IMR-90 (cell line): ENCODE measurements around the gene DNAJB12. TPM values are rescaled to one million over a fixed set of nuclear protein-coding genes. Genes with fewer than 3 reads are reported as not detected.

ENCODE experiments used
- ATAC-seq: fragments of 200-7000 bp; cut with Tn5 transposase; 2 replicates; pipeline ENCODE4 v1.9.1; 2020; ENCODE audit warnings: low read depth, mild to moderate bottlenecking, moderate library complexity
- BruUV-seq: library from RNA; stranded (reverse); fragments of 400-500 nt; replicated peaks from 2 replicates; lab custom pipeline; 2021; lab: Mats Ljungman, UMichigan
- CTCF ChIA-PET: fragments of 300-600 bp; formaldehyde crosslinking; extraction: SDS; loops from one replicate; lab custom pipeline; 2021; ENCODE audit warnings: antibody characterized with exemption; lab: Yijun Ruan, JAX
- POLR2A ChIA-PET: fragments of 300-600 bp; sonication (Branson Sonifier 250); formaldehyde crosslinking; loops from one replicate; lab custom pipeline; 2022; ENCODE audit warnings: antibody characterized with exemption; ENCODE audit not compliant: unreplicated experiment; lab: Charles Lee
- DNase-seq: peaks from one replicate; pipeline ENCODE4 v3.0.0; 2013
- H2AFZ ChIP-seq: replicated peaks from 2 replicates; pipeline ENCODE3; 2013; ENCODE audit warnings: low read length, mild to moderate bottlenecking; ENCODE audit not compliant: poor library complexity
- H2AK5ac ChIP-seq: 2 replicates; pipeline ENCODE4 v1.6.1; 2013; ENCODE audit warnings: low read depth, low read length, inconsistent platforms
- H2AK9ac ChIP-seq: replicated peaks from 2 replicates; pipeline ENCODE3; 2013; ENCODE audit warnings: mild to moderate bottlenecking, low read depth, low read length, moderate library complexity; ENCODE audit not compliant: poor library complexity
- H2BK120ac ChIP-seq: 2 replicates; pipeline ENCODE4 v1.6.1; 2013; ENCODE audit warnings: low read depth, low read length, inconsistent platforms
- H2BK15ac ChIP-seq: 3 replicates; pipeline ENCODE4 v1.6.1; 2013; ENCODE audit warnings: low read depth, low read length, inconsistent platforms
- H2BK20ac ChIP-seq: 2 replicates; pipeline ENCODE4 v1.6.1; 2013; ENCODE audit warnings: low read depth, mild to moderate bottlenecking, inconsistent platforms, low read length, moderate library complexity
- H2BK5ac ChIP-seq: 2 replicates; pipeline ENCODE4 v1.6.1; 2013; ENCODE audit warnings: mild to moderate bottlenecking, low read depth, low read length, inconsistent platforms; ENCODE audit not compliant: poor library complexity, severe bottlenecking
- H3K14ac ChIP-seq: replicated peaks from 2 replicates; pipeline ENCODE4 v1.6.1; 2013; ENCODE audit warnings: low read depth, low read length, inconsistent platforms
- H3K18ac ChIP-seq: 2 replicates; pipeline ENCODE4 v1.6.1; 2013; ENCODE audit warnings: low read depth, low read length, control low read depth
- H3K23ac ChIP-seq: 2 replicates; pipeline ENCODE4 v1.6.1; 2013; ENCODE audit warnings: low read depth, low read length, inconsistent platforms
- H3K27ac ChIP-seq: 2 replicates; pipeline ENCODE4 v1.5.1; 2013; ENCODE audit warnings: mild to moderate bottlenecking, control low read depth, low read length; ENCODE audit not compliant: insufficient read depth
- H3K27me3 ChIP-seq: 2 replicates; pipeline ENCODE4 v1.6.1; 2013; ENCODE audit warnings: low read length; ENCODE audit not compliant: control insufficient read depth, insufficient read depth
- H3K36me3 ChIP-seq: 2 replicates; pipeline ENCODE4 v1.6.1; 2013; ENCODE audit warnings: low read length, mixed read lengths; ENCODE audit not compliant: control insufficient read depth, insufficient read depth
- H3K4ac ChIP-seq: 2 replicates; pipeline ENCODE4 v1.6.1; 2013; ENCODE audit warnings: low read depth, low read length, inconsistent platforms
- H3K4me1 ChIP-seq: 2 replicates; pipeline ENCODE4 v1.6.1; 2013; ENCODE audit warnings: low read length, mixed read lengths; ENCODE audit not compliant: control insufficient read depth, insufficient read depth
- H3K4me2 ChIP-seq: 2 replicates; pipeline ENCODE4 v1.6.1; 2013; ENCODE audit warnings: low read depth, mild to moderate bottlenecking, control low read depth, low read length, moderate library complexity
- H3K4me3 ChIP-seq: 2 replicates; pipeline ENCODE4 v1.5.1; 2013; ENCODE audit warnings: low read depth, mild to moderate bottlenecking, control low read depth, low read length, moderate library complexity; ENCODE audit not compliant: insufficient read depth
- H3K56ac ChIP-seq: 2 replicates; pipeline ENCODE4 v1.6.1; 2013; ENCODE audit warnings: low read length, inconsistent platforms; ENCODE audit not compliant: insufficient read depth; ENCODE audit errors: extremely low read depth
- H3K79me1 ChIP-seq, 2 experiments: 2 replicates each; pipeline ENCODE4 v1.6.1; 2013; ENCODE audit warnings: low read length in 2 of 2, inconsistent platforms in 1 of 2, low read depth in 1 of 2
- H3K9ac ChIP-seq: 2 replicates; pipeline ENCODE4 v1.6.1; 2013; ENCODE audit warnings: low read depth, low read length, control low read depth
- H3K9me1 ChIP-seq: 2 replicates; pipeline ENCODE4 v1.6.1; 2013; ENCODE audit warnings: low read length, inconsistent platforms; ENCODE audit not compliant: insufficient read depth
- H3K9me3 ChIP-seq: 2 replicates; pipeline ENCODE4 v1.6.1; 2013; ENCODE audit warnings: low read length; ENCODE audit not compliant: control insufficient read depth, insufficient read depth
- H4K20me1 ChIP-seq: 2 replicates; pipeline ENCODE4 v1.6.1; 2013; ENCODE audit warnings: low read length, inconsistent platforms; ENCODE audit not compliant: insufficient read depth
- H4K5ac ChIP-seq: 2 replicates; pipeline ENCODE4 v1.6.1; 2013; ENCODE audit warnings: mild to moderate bottlenecking, low read depth, low read length, control low read depth
- H4K8ac ChIP-seq, 2 experiments: 2 replicates each; pipeline ENCODE4 v1.6.1; 2013; ENCODE audit warnings: low read depth in 2 of 2, low read length in 2 of 2, control low read depth in 1 of 2, inconsistent platforms in 1 of 2
- H4K91ac ChIP-seq: 2 replicates; pipeline ENCODE4 v1.6.1; 2013; ENCODE audit warnings: low read depth, low read length, inconsistent platforms; ENCODE audit not compliant: insufficient read depth
- CEBPB ChIP-seq: IDR thresholded peaks from 2 replicates; pipeline ENCODE4 v1.6.1; 2012; ENCODE audit warnings: low read depth, low read length, improper control_type of control experiment
- CTCF ChIP-seq: conservative IDR thresholded peaks from 2 replicates; pipeline ENCODE4 v1.5.1; 2012; ENCODE audit warnings: mild to moderate bottlenecking, low read depth, low read length, improper control_type of control experiment
- ELK1 ChIP-seq: fragments of 150-350 bp; IDR thresholded peaks from 2 replicates; pipeline ENCODE4 v1.6.1; 2016; ENCODE audit warnings: low read depth, mild to moderate bottlenecking, low read length, moderate library complexity, borderline replicate concordance
- FOS ChIP-seq: fragments of 150-350 bp; IDR thresholded peaks from 2 replicates; pipeline ENCODE4 v1.6.1; 2016; ENCODE audit warnings: low read depth, low read length
- MAZ ChIP-seq: IDR thresholded peaks from 2 replicates; pipeline ENCODE4 v1.6.1; 2012; ENCODE audit warnings: low read depth, mild to moderate bottlenecking, low read length, improper control_type of control experiment, moderate library complexity, borderline replicate concordance
- NFE2L2 ChIP-seq: fragments of 150-350 bp; IDR thresholded peaks from 2 replicates; pipeline ENCODE4 v1.6.1; 2016; ENCODE audit warnings: low read depth, mild to moderate bottlenecking, low read length
- POLR2A ChIP-seq: IDR thresholded peaks from 2 replicates; pipeline ENCODE4 v1.6.1; 2012; ENCODE audit warnings: mild to moderate bottlenecking, low read depth, low read length
- RCOR1 ChIP-seq: IDR thresholded peaks from 2 replicates; pipeline ENCODE4 v1.6.1; 2012; ENCODE audit warnings: mild to moderate bottlenecking, low read length, improper control_type of control experiment; ENCODE audit not compliant: insufficient replicate concordance
- SMC3 ChIP-seq: fragments of 150-350 bp; IDR thresholded peaks from 2 replicates; pipeline ENCODE4 v1.6.1; 2016; ENCODE audit warnings: low read depth, mild to moderate bottlenecking, antibody characterized with exemption, low read length, moderate library complexity
- USF2 ChIP-seq: fragments of 150-350 bp; IDR thresholded peaks from 2 replicates; pipeline ENCODE4 v1.6.1; 2017; ENCODE audit warnings: mild to moderate bottlenecking, antibody characterized with exemption, low read length, low read depth
- WGBS, 2 experiments: methylation state at CpG; one replicate each; pipeline versions ENCODE4 v1.1.5 to v1.1.7; 2013; ENCODE audit warnings: missing lambda C conversion rate in 2 of 2; ENCODE audit not compliant: insufficient read length in 1 of 2; ENCODE audit errors: extremely low coverage in 2 of 2; 5-methylcytosine and 5-hydroxymethylcytosine counted together
- dilution Hi-C: fragments of 300-500 bp; cut with HindIII; formaldehyde crosslinking; loops from one replicate; pipeline ENCODE4 v1.14.3; 2018; ENCODE audit warnings: low sequenced_read_pairs; ENCODE audit not compliant: unreplicated experiment
- in situ Hi-C: fragments of 300-500 bp; cut with MboI; formaldehyde crosslinking; loops from 3 replicates; pipeline ENCODE4 v1.14.3; 2019; ENCODE audit warnings: low sequenced_read_pairs, inconsistent platforms, mixed read lengths
- intact Hi-C: fragments of 100-400 bp; cut with micrococcal nuclease; formaldehyde crosslinking; loops from 2 replicates; pipeline ENCODE4 v1.10.0; 2022
- polyA plus RNA-seq, 3 experiments: library from polyadenylated mRNA; depleted of rRNA; stranded (reverse); fragments of >200 nt; gene quantifications; 2 replicates each; pipeline ENCODE4 v1.2.3, GENCODE V29; 2012; ENCODE audit warnings: low replicate concordance in 1 of 3
- total RNA-seq: library from RNA; depleted of rRNA; stranded (reverse); fragments of >200 nt; gene quantifications from 2 replicates; pipeline ENCODE4 v1.2.3, GENCODE V29; 2012

The DNAJB12 gene
- total and polyA plus RNA-seq, 2 of the 4 experiments (the other 2 are of a cell fraction): 18.3 to 24.0 TPM

- TF ChIP-seq USF2: no peak
Measured at GRCh38 chr10:72322280-72323058, 32.2 kb downstream of the DNAJB12 start (continued).

- Histone ChIP-seq H4K5ac (peak overlapping the region; percentile 6; the same call in 1 of the 2 replicates), H3K9me1 (peaks cover 21% of the 10 kb centered on the region), H3K9me3 (no peaks in the 10 kb centered on the region), H3K4ac (peak overlapping the region; percentile 98), H2AFZ (peak overlapping the region; percentile 84), H3K18ac (peak overlapping the region; percentile 44), H3K23ac (peak overlapping the region; percentile 89; the same call in 1 of the 2 replicates), H4K91ac (peak overlapping the region; percentile 99), H4K20me1 (no peaks in the 10 kb centered on the region), H2BK120ac (peak overlapping the region; percentile 98), H3K4me1 (peaks cover 42% of the 10 kb centered on the region), H3K79me1 (peaks cover 0 to 22% of the 10 kb centered on the region in 2 experiments; a peak in 2 of 4 replicates), H2BK20ac (peak overlapping the region; percentile 91), H3K9ac (no peak overlapping the region), H3K27ac (peak overlapping the region; percentile 96), H4K8ac (peak overlapping the region; percentile 92 to 99; a peak in 2 of 4 replicates), H3K56ac (peak overlapping the region; percentile 68; the same call in 1 of the 2 replicates), H2BK15ac (peak overlapping the region; percentile 97; the same call in 2 of the 3 replicates), H3K27me3 (no peaks in the 10 kb centered on the region), H3K4me2 (no peak overlapping the region), H3K4me3 (no peak overlapping the region), H2BK5ac (peak overlapping the region; percentile 93), H2AK5ac (peak overlapping the region; percentile 100), H3K14ac (peak overlapping the region; percentile 92), H3K36me3 (no peaks in the 10 kb centered on the region), H2AK9ac (peak overlapping the region; percentile 97)
- DNase-seq (no peak), ATAC-seq (no peak)
- BruUV-seq: no TSS peak
- intact Hi-C loops (no loop called here), in situ Hi-C loops (loop anchor here (10.0 kb wide), 1 partner anchor 357 kb away; the partner anchor contains the start of gene CHST3), dilution Hi-C loops (no loop called here)
- ChIA-PET CTCF (interaction anchor here (1.6 kb wide), 1 partner anchor 273 kb away, joined by 3 read pairs; no protein-coding TSS in a partner anchor), POLR2A (interaction anchor here (0.6 kb wide), 1 partner anchor 40 kb away, joined by 3 read pairs; no protein-coding TSS in a partner anchor)
- 80% methylated on average over 2 of the region's 3 CpGs; no CpG with 5 or more reads in 1 of the 2 experiments for WGBS, 2 experiments
- TF ChIP-seq FOS: no peak
- no peak for TF ChIP-seq ELK1
- TF ChIP-seq POLR2A: no peak
- no peak for TF ChIP-seq USF2
- TF ChIP-seq NFE2L2: no peak
- TF ChIP-seq CEBPB: no peak
- no peak for TF ChIP-seq MAZ
- no peak for TF ChIP-seq RCOR1
- TF ChIP-seq SMC3: no peak
- TF ChIP-seq CTCF: no peak
Measured at GRCh38 chr10:72322030-72322279, 32.8 kb downstream of the DNAJB12 start.
